HG02623 (cell line): ENCODE measurements around the gene INS.
"Not testable (repeated sequence)": the region's sequence is repeated elsewhere in the genome, so short reads cannot be mapped to it uniquely, and the experiment has no call there.

Experiments used
- ATAC-seq: cut with Tn5 transposase; IDR thresholded peaks from one replicate; pipeline ENCODE4 v1.9.1; 2021; ENCODE audit warnings: moderate library complexity; ENCODE audit not compliant: unreplicated experiment

INS gene

GRCh38 chr11:2182692-2183474 is 21.9 kb upstream of the INS start:
- ATAC-seq, result no peak

GRCh38 chr11:2182075-2182474 is 21.1 kb upstream of the INS start:
- no peak for ATAC-seq

- ATAC-seq, result no peak
Measured at GRCh38 chr11:2180789-2181370, 19.9 kb upstream of the INS start.

- no peak for ATAC-seq
Measured at GRCh38 chr11:2180347-2180746, 19.3 kb upstream of the INS start.

- ATAC-seq, result no peak
Measured at GRCh38 chr11:2179516-2179915, 18.5 kb upstream of the INS start.

GRCh38 chr11:2178906-2179494 is 18.0 kb upstream of the INS start:
- ATAC-seq, result no peak

- ATAC-seq, result not testable (repeated sequence)
Measured at GRCh38 chr11:2178055-2178773, 17.2 kb upstream of the INS start.

GRCh38 chr11:2177076-2177475 is 16.1 kb upstream of the INS start:
- ATAC-seq, result no peak

GRCh38 chr11:2176389-2176900 is 15.4 kb upstream of the INS start:
- no peak for ATAC-seq

- ATAC-seq, result no peak
Measured at GRCh38 chr11:2175659-2176058, 14.7 kb upstream of the INS start.

GRCh38 chr11:2174361-2174760 is 13.4 kb upstream of the INS start:
- ATAC-seq, result no peak

- ATAC-seq, result no peak
Measured at GRCh38 chr11:2173761-2174160, 12.8 kb upstream of the INS start.

- ATAC-seq, result no peak
Measured at GRCh38 chr11:2173150-2173693, 12.2 kb upstream of the INS start.

- no peak for ATAC-seq
Measured at GRCh38 chr11:2172676-2173075, 11.7 kb upstream of the INS start.

- ATAC-seq, result no peak
Measured at GRCh38 chr11:2171591-2172003, 10.6 kb upstream of the INS start, which contains the start of gene TH. Gene TH, minus strand, starts transcription at chr11:2171815. Its CDS starts 29 bp downstream, at chr11:2171786.

- no peak for ATAC-seq
Measured at GRCh38 chr11:2169626-2170570, 8.9 kb upstream of the INS start.

- ATAC-seq, result no peak
Measured at GRCh38 chr11:2169005-2169378, 8.0 kb upstream of the INS start.

GRCh38 chr11:2168286-2169004 is 7.4 kb upstream of the INS start:
- ATAC-seq, result no peak
